Endothelial cell of umbilical vein (primary cell): ENCODE results near the gene FHIT.

Experiments used
- CTCF ChIP-seq, 2 donors: IDR thresholded peaks; 1 replicate in 1 of 2; 2 replicates in 1 of 2; pipeline ENCODE4 v1.5.1; 2011; ENCODE audit warnings: low read length in 2 of 2, mild to moderate bottlenecking in 2 of 2, moderate library complexity in 2 of 2, control low read depth in 1 of 2, inconsistent platforms in 1 of 2, low read depth in 1 of 2; ENCODE audit not compliant: insufficient read depth in 1 of 2; ENCODE audit errors: extremely low read depth in 1 of 2
- POLR2A ChIP-seq: IDR thresholded peaks from 2 replicates; pipeline ENCODE4 v1.6.1; 2012; ENCODE audit warnings: low read depth, mild to moderate bottlenecking, control low read depth, low read length

GRCh38 chr3:60114191-60114590 is 1137.1 kb downstream of the FHIT start:
- no peak for TF ChIP-seq POLR2A
- no peak for TF ChIP-seq CTCF (IDR thresholded peaks at IDR 0.05; ENCODE audit: extremely low read depth in 1 of 2, insufficient read depth in 1 of 2, low read depth in 1 of 2, low read length in 2 of 2)
